B cell (primary cell): ENCODE data around the gene MRO. TPM values are rescaled to one million over a fixed set of nuclear protein-coding genes. Genes with fewer than 3 reads are reported as not detected.

Experiments
- ATAC-seq: fragments of 200-7000 bp; cut with Tn5 transposase; one replicate; pipeline ENCODE4 v1.10.0; 2021; ENCODE audit warnings: low read depth, mild to moderate bottlenecking, moderate number of reproducible peaks, moderate library complexity
- CTCF ChIA-PET: fragments of 350-600 bp; sonication (Branson Sonifier 250); formaldehyde crosslinking; loops from one replicate; lab custom pipeline; 2021; ENCODE audit warnings: antibody characterized with exemption, inconsistent platforms; lab: Charles Lee
- POLR2A ChIA-PET: fragments of 350-600 bp; sonication (Branson Sonifier 250); formaldehyde crosslinking; loops from one replicate; lab custom pipeline; 2021; ENCODE audit warnings: antibody characterized with exemption; lab: Charles Lee
- DNase-seq: peaks from one replicate; pipeline ENCODE4 v3.0.0; 2013
- H2AFZ ChIP-seq: 2 replicates; pipeline ENCODE4 v1.6.1; 2012; ENCODE audit warnings: mild to moderate bottlenecking, low read depth, low read length; ENCODE audit not compliant: insufficient read depth, poor library complexity, severe bottlenecking
- H3K27ac ChIP-seq, 2 donors: 1 replicate in 1 of 2; 2 replicates in 1 of 2; pipeline ENCODE4 v1.5.1; 2012 to 2013; ENCODE audit warnings: low read length in 2 of 2, mild to moderate bottlenecking in 2 of 2, moderate library complexity in 1 of 2
- H3K27me3 ChIP-seq, 4 experiments: fragments of 200-600 bp in 1 of 4; sonication (generic) in 1 of 4; replicated peaks in 1 of 4; 1 replicate in 2 of 4; 2 replicates in 2 of 4; pipeline versions ENCODE4 v1.6.1 to v1.7.0; 2013 to 2016; ENCODE audit warnings: low read length in 3 of 4, mild to moderate bottlenecking in 2 of 4, mixed read lengths in 1 of 4, moderate library complexity in 1 of 4; ENCODE audit not compliant: insufficient read depth in 4 of 4, control insufficient read depth in 3 of 4; ENCODE audit errors: control extremely low read depth in 1 of 4
- H3K36me3 ChIP-seq, 2 experiments: replicated peaks in 1 of 2; 1 replicate in 1 of 2; 2 replicates in 1 of 2; pipeline versions ENCODE4 v1.6.1 to v1.7.1; 2013; ENCODE audit warnings: low read length in 1 of 2; ENCODE audit not compliant: insufficient read depth in 2 of 2, control insufficient read depth in 1 of 2; ENCODE audit errors: control extremely low read depth in 1 of 2, extremely low read depth in 1 of 2
- H3K4me1 ChIP-seq, 2 donors: fragments of 200-600 bp in 1 of 2; sonication (generic) in 1 of 2; 1 replicate in 1 of 2; 2 replicates in 1 of 2; pipeline versions ENCODE4 v1.5.1 to v1.6.1; 2013 to 2017; ENCODE audit warnings: low read length in 2 of 2; ENCODE audit not compliant: control insufficient read depth in 2 of 2, insufficient read depth in 2 of 2
- H3K4me2 ChIP-seq: replicated peaks from 2 replicates; pipeline ENCODE3; 2012; ENCODE audit warnings: mild to moderate bottlenecking, low read depth, low read length; ENCODE audit not compliant: poor library complexity, severe bottlenecking
- H3K4me3 ChIP-seq, 5 experiments: fragments of 200-600 bp in 1 of 5; sonication (generic) in 1 of 5; 1 replicate in 3 of 5; 2 replicates in 2 of 5; pipeline versions ENCODE4 v1.5.1 to v1.7.0; 2011 to 2016; ENCODE audit warnings: low read length in 4 of 5, mild to moderate bottlenecking in 4 of 5, low read depth in 2 of 5, control low read depth in 1 of 5, moderate library complexity in 1 of 5; ENCODE audit not compliant: insufficient read depth in 1 of 5; ENCODE audit errors: control extremely low read depth in 1 of 5, extremely low read depth in 1 of 5
- H3K79me2 ChIP-seq: fragments of 200-600 bp; sonication (generic); one replicate; pipeline ENCODE4 v1.6.0; 2016; ENCODE audit warnings: low read length; ENCODE audit not compliant: control insufficient read depth, insufficient read depth
- H3K9ac ChIP-seq: fragments of 200-600 bp; sonication (generic); 2 replicates; pipeline ENCODE4 v1.6.1; 2017; ENCODE audit warnings: mild to moderate bottlenecking, low read length, moderate library complexity
- H3K9me3 ChIP-seq, 3 donors: one replicate each; pipeline versions ENCODE4 v1.6.1 to v1.7.1; 2013; ENCODE audit warnings: low read length in 2 of 3; ENCODE audit not compliant: control insufficient read depth in 2 of 3, insufficient read depth in 1 of 3; ENCODE audit errors: control extremely low read depth in 1 of 3
- H4K20me1 ChIP-seq: 2 replicates; pipeline ENCODE4 v1.6.0; 2012; ENCODE audit warnings: mild to moderate bottlenecking, low read length; ENCODE audit not compliant: insufficient read depth, control insufficient read depth, poor library complexity, severe bottlenecking
- H3K27ac Mint-ChIP-seq: one replicate; pipeline ENCODE4 v1.8.0; 2021; ENCODE audit warnings: mixed read lengths
- H3K27me3 Mint-ChIP-seq: one replicate; pipeline ENCODE4 v1.8.0; 2021; ENCODE audit warnings: mixed read lengths
- H3K4me1 Mint-ChIP-seq: one replicate; pipeline ENCODE4 v1.8.0; 2021; ENCODE audit warnings: mixed read lengths
- H3K4me3 Mint-ChIP-seq: one replicate; pipeline ENCODE4 v1.8.0; 2021; ENCODE audit warnings: mixed read lengths
- H3K9me3 Mint-ChIP-seq: one replicate; pipeline ENCODE4 v1.8.0; 2022; ENCODE audit warnings: mixed read lengths; ENCODE audit not compliant: insufficient read depth
- EZH2 ChIP-seq: IDR thresholded peaks from 2 replicates; pipeline ENCODE4 v1.6.1; 2012; ENCODE audit warnings: borderline replicate concordance, low read depth, mild to moderate bottlenecking, moderate library complexity, low read length; ENCODE audit not compliant: insufficient read depth, poor library complexity, severe bottlenecking
- WGBS: methylation state at CpG from one replicate; pipeline ENCODE4 v1.1.5; 2013; ENCODE audit warnings: missing lambda C conversion rate; ENCODE audit not compliant: insufficient coverage; 5-methylcytosine and 5-hydroxymethylcytosine counted together
- intact Hi-C: fragments of 100-400 bp; cut with micrococcal nuclease; formaldehyde crosslinking; loops from one replicate; pipeline ENCODE4 v1.10.0; 2022
- polyA plus RNA-seq: library from polyadenylated mRNA; depleted of rRNA; stranded (reverse); fragments of >200 nt; gene quantifications from 2 replicates; pipeline ENCODE4 v1.2.3, GENCODE V29; 2012
- total RNA-seq, 2 donors: library from RNA; stranded (reverse); fragments of 120-200 nt in 1 of 2; gene quantifications; 1 replicate in 1 of 2; 2 replicates in 1 of 2; pipeline versions ENCODE4 v1.2.3 to v1.2.4, GENCODE V29; 2013 to 2022
- TF ChIP-seq, protein P1 (sequence below): fragments of 200-600 bp; IDR thresholded peaks from one replicate; pipeline ENCODE4 v1.8.0; 2022; ENCODE audit warnings: antibody characterized with exemption, mild to moderate bottlenecking

Gene MRO
- total and polyA plus RNA-seq, 2 donors (not counting 1 experiment from before 2014, with no cell fraction given), result not detected

DNA sequence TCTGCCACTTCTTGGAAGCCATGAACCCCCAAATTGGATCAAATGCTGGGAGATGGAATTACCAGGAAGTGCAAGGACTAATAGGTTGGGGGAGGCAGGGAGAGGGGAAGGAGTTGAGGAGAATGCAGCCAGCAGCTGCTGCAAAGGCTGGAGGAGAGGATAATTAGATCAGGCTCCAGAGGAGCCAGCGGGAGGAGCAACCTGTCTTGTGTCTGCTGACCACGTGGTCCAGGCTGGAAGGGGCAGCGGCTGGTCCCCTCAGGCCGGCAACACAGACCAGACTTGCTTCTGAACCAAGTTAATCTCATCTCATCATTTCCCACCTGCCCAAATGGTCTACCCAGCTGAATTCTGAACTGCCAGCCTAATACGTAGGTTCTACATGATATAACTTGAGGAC is 68.3 kb downstream of the MRO start:
- peaks cover 0 to 8% (median 0%) of the 10 kb centered on the region in 3 donors for H3K9me3 ChIP-seq
- H3K9me3 Mint-ChIP-seq, result no peaks in the 10 kb centered on the region
- DNase-seq (no peak), ATAC-seq (no peak)
- no peaks in the 10 kb centered on the region for H4K20me1 ChIP-seq
- H3K4me3 ChIP-seq, result no peak overlapping the region
- POLR2A ChIA-PET, result no interaction called here
- no peak for TF ChIP-seq EZH2
- TF ChIP-seq, protein P1, sequence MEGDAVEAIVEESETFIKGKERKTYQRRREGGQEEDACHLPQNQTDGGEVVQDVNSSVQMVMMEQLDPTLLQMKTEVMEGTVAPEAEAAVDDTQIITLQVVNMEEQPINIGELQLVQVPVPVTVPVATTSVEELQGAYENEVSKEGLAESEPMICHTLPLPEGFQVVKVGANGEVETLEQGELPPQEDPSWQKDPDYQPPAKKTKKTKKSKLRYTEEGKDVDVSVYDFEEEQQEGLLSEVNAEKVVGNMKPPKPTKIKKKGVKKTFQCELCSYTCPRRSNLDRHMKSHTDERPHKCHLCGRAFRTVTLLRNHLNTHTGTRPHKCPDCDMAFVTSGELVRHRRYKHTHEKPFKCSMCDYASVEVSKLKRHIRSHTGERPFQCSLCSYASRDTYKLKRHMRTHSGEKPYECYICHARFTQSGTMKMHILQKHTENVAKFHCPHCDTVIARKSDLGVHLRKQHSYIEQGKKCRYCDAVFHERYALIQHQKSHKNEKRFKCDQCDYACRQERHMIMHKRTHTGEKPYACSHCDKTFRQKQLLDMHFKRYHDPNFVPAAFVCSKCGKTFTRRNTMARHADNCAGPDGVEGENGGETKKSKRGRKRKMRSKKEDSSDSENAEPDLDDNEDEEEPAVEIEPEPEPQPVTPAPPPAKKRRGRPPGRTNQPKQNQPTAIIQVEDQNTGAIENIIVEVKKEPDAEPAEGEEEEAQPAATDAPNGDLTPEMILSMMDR, result no peak
- H3K27me3 Mint-ChIP-seq, result peaks cover 39% of the 10 kb centered on the region
- H3K36me3 ChIP-seq, result no peaks in the 10 kb centered on the region
- CTCF ChIA-PET, result no interaction called here
- no peak overlapping the region for H3K27ac Mint-ChIP-seq
- H3K4me2 ChIP-seq, result no peak overlapping the region
- H3K27ac ChIP-seq, result no peak overlapping the region
- no peaks in the 10 kb centered on the region for H3K4me1 Mint-ChIP-seq
- 53% methylated on average over 3 of the region's 5 CpGs for WGBS
- H3K27me3 ChIP-seq, result peaks cover 0 to 40% (median 3%) of the 10 kb centered on the region in 4 experiments
- H3K4me3 Mint-ChIP-seq, result no peak overlapping the region
- H2AFZ ChIP-seq, result no peak overlapping the region
- H3K79me2 ChIP-seq, result no peaks in the 10 kb centered on the region
- no peak overlapping the region for H3K9ac ChIP-seq
- intact Hi-C loops, result no loop called here
- H3K4me1 ChIP-seq, result no peaks in the 10 kb centered on the region

DNA sequence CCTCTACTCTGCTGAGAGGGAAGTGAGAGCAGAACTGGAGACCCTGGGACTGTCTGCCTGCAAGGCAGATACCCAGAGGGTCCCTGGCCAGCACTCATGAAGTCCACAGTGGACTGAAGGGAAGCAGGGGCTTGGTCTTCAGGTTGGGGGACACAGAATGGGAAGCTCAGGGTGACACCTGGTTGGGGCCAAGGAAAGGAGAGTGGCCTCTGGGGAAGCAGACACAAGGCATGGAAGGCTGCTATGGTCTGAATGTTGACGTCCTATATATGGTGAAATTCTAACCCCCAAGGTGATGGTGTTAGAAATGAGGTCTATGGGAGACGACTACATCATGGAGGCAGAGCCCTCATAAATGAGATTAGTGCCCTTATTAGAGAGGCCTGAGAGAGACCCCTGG is 69.3 kb downstream of the MRO start:
- Histone ChIP-seq H3K79me2 (no peaks in the 10 kb centered on the region), H3K4me1 (no peaks in the 10 kb centered on the region), H3K4me3 (no peak overlapping the region), H4K20me1 (no peaks in the 10 kb centered on the region), H3K9me3 (peaks cover 0 to 8% (median 0%) of the 10 kb centered on the region in 3 donors), H3K4me2 (no peak overlapping the region), H2AFZ (no peak overlapping the region), H3K27ac (no peak overlapping the region), H3K36me3 (no peaks in the 10 kb centered on the region), H3K9ac (no peak overlapping the region), H3K27me3 (peaks cover 0 to 40% (median 3%) of the 10 kb centered on the region in 4 experiments)
- intact Hi-C loops, result no loop called here
- no peaks in the 10 kb centered on the region for H3K9me3 Mint-ChIP-seq
- TF ChIP-seq EZH2, result no peak
- TF ChIP-seq, protein P1, result no peak
- WGBS, result no CpG with 5 or more reads among the region's 2 CpGs
- DNase-seq (no peak), ATAC-seq (no peak)
- H3K27ac Mint-ChIP-seq, result no peak overlapping the region
- H3K4me3 Mint-ChIP-seq, result no peak overlapping the region
- no peaks in the 10 kb centered on the region for H3K4me1 Mint-ChIP-seq
- ChIA-PET POLR2A (no interaction called here), CTCF (no interaction called here)
- H3K27me3 Mint-ChIP-seq, result peaks cover 39% of the 10 kb centered on the region
